Activated naive CD8-positive, alpha-beta T cell treated with anti-CD3 and anti-CD28 coated beads for 36 hours (primary cell): ENCODE measurements around the gene EFNA4. TPM values are rescaled to one million over a fixed set of nuclear protein-coding genes. Genes with fewer than 3 reads are reported as not detected.

Experiments
- DNase-seq: peaks from one replicate; pipeline ENCODE4 v3.0.0; 2021
- H3K27ac Mint-ChIP-seq: one replicate; pipeline ENCODE4 v1.8.0; 2022; ENCODE audit warnings: mild to moderate bottlenecking, moderate library complexity, mixed read lengths
- H3K27me3 Mint-ChIP-seq: one replicate; pipeline ENCODE4 v1.8.0; 2022; ENCODE audit warnings: mild to moderate bottlenecking, mixed read lengths
- H3K36me3 Mint-ChIP-seq: one replicate; pipeline ENCODE4 v1.8.0; 2021; ENCODE audit warnings: mild to moderate bottlenecking, mixed read lengths
- H3K4me1 Mint-ChIP-seq: one replicate; pipeline ENCODE4 v1.8.0; 2021; ENCODE audit warnings: mixed read lengths
- H3K4me3 Mint-ChIP-seq: one replicate; pipeline ENCODE4 v1.8.0; 2022; ENCODE audit warnings: mild to moderate bottlenecking, moderate library complexity, mixed read lengths
- H3K9me3 Mint-ChIP-seq: one replicate; pipeline ENCODE4 v1.8.0; 2022; ENCODE audit warnings: mixed read lengths
- total RNA-seq, 2 experiments: library from RNA; stranded (reverse); gene quantifications; one replicate each; pipeline ENCODE4 v1.2.3, GENCODE V29; 2021

The EFNA4 gene, protein sequence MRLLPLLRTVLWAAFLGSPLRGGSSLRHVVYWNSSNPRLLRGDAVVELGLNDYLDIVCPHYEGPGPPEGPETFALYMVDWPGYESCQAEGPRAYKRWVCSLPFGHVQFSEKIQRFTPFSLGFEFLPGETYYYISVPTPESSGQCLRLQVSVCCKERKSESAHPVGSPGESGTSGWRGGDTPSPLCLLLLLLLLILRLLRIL
- 1 to 10 TPM; 2.1 to 2.5 TPM for total RNA-seq

DNA sequence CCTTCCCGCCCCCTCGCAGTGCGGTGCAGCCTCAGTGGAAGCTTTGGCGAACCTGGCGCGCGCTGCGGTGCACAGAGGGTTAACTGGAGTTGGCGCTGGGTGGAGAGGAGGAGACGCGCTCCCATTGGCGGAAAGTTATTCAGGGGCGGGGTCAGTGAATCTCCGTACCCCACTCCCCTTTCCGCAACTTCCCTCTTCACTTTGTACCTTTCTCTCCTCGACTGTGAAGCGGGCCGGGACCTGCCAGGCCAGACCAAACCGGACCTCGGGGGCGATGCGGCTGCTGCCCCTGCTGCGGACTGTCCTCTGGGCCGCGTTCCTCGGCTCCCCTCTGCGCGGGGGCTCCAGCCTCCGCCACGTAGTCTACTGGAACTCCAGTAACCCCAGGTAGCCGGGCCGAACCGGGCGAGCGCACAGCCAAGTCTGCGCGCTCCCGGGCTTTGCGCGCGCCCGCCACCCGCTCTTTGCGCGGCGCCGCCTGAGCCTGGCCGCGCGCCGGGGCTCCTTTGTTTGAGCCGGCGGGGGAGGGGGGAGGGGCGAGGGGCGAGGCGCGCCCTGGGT, at the start of gene EFNA4:
Gene EFNA4, plus strand, starts transcription at position 191 of the 561 bp plus-strand sequence. Its CDS starts 84 bp downstream, at position 275.
- Mint-ChIP-seq H3K27ac (peak within 1 kb of the TSS; percentile 71), H3K36me3 (peaks cover 5% of the 10 kb centered on the region), H3K27me3 (no peaks in the 10 kb centered on the region), H3K9me3 (no peaks in the 10 kb centered on the region), H3K4me1 (peaks cover 23% of the 10 kb centered on the region), H3K4me3 (peak within 1 kb of the TSS; percentile 84)
- peak; percentile 83 for DNase-seq

DNA sequence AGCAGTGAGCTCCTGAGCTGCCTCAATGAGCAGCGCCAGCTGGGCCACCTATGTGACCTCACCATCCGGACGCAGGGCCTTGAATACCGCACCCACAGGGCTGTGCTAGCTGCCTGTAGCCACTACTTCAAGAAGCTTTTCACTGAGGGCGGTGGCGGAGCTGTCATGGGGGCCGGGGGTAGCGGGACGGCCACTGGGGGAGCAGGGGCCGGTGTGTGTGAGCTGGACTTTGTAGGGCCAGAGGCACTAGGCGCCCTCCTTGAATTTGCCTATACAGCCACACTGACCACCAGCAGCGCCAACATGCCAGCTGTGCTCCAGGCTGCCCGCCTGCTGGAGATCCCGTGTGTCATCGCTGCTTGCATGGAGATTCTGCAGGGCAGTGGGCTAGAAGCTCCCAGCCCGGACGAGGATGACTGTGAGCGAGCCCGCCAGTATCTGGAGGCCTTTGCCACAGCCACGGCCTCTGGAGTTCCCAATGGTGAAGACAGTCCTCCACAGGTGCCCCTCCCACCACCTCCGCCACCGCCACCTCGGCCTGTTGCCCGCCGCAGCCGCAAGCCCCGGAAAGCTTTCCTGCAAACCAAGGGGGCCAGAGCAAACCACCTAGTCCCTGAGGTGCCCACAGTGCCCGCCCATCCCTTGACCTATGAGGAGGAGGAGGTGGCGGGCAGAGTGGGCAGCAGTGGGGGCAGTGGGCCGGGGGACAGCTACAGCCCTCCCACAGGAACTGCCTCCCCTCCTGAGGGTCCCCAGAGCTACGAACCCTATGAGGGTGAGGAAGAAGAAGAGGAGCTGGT, 48.6 kb upstream of the EFNA4 start:
- Mint-ChIP-seq H3K9me3 (no peaks in the 10 kb centered on the region), H3K36me3 (peaks cover 4% of the 10 kb centered on the region), H3K4me1 (peaks cover 54% of the 10 kb centered on the region), H3K4me3 (no peak overlapping the region), H3K27me3 (peaks cover 6% of the 10 kb centered on the region), H3K27ac (no peak overlapping the region)
- DNase-seq: no peak

DNA sequence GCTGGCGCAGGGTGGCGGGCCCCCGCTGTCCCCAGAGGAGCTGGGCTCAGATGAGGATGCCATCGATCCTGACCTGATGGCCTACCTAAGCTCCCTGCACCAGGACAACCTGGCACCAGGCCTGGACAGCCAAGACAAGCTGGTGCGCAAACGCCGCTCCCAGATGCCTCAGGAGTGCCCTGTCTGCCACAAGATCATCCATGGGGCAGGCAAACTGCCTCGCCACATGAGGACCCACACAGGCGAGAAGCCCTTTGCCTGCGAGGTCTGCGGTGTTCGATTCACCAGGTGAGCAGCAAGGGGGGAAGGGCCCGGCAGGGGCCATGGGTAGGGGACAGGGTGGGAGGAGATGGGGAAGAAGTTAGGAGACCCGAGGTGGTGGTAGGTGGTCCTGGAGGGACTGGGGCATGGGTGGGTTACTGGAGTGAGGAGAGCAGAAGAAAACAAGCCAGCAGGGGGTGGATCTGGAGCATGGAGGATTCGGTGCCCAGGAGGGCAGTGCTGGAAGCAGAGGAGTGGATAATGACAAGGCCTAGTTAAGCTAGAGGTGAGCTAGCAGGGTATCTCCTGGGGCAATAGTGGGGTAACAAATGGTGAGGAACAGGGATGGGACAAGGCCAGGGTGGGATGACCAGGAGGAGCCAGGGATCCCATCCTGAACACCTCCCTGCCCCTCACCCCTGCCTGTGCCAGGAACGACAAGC, 47.9 kb upstream of the EFNA4 start:
- Mint-ChIP-seq H3K4me1 (peaks cover 46% of the 10 kb centered on the region), H3K9me3 (no peaks in the 10 kb centered on the region), H3K4me3 (no peak overlapping the region), H3K36me3 (peaks cover 4% of the 10 kb centered on the region), H3K27me3 (peaks cover 6% of the 10 kb centered on the region), H3K27ac (no peak overlapping the region)
- no peak for DNase-seq

DNA sequence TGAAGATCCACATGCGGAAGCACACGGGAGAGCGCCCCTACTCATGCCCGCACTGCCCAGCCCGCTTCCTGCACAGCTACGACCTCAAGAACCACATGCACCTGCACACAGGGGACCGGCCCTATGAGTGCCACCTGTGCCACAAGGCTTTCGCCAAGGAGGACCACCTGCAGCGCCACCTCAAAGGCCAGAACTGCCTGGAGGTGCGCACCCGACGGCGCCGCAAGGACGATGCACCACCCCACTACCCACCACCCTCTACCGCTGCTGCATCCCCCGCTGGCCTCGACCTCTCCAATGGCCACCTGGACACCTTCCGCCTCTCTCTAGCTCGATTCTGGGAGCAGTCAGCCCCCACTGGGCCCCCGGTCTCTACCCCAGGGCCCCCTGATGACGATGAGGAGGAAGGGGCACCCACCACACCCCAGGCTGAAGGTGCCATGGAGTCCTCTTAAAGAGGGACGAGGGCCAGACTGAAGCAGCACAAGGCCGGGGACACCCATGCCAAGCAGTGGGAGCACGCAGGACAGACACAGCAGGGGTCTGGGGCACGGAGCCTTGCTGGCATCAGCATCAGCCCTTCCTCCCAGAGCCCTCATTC, 47.2 kb upstream of the EFNA4 start:
- Mint-ChIP-seq H3K36me3 (peaks cover 4% of the 10 kb centered on the region), H3K27me3 (peaks cover 6% of the 10 kb centered on the region), H3K4me1 (peaks cover 40% of the 10 kb centered on the region), H3K4me3 (no peak overlapping the region), H3K9me3 (no peaks in the 10 kb centered on the region), H3K27ac (peak overlapping the region; percentile 11)
- no peak for DNase-seq

DNA sequence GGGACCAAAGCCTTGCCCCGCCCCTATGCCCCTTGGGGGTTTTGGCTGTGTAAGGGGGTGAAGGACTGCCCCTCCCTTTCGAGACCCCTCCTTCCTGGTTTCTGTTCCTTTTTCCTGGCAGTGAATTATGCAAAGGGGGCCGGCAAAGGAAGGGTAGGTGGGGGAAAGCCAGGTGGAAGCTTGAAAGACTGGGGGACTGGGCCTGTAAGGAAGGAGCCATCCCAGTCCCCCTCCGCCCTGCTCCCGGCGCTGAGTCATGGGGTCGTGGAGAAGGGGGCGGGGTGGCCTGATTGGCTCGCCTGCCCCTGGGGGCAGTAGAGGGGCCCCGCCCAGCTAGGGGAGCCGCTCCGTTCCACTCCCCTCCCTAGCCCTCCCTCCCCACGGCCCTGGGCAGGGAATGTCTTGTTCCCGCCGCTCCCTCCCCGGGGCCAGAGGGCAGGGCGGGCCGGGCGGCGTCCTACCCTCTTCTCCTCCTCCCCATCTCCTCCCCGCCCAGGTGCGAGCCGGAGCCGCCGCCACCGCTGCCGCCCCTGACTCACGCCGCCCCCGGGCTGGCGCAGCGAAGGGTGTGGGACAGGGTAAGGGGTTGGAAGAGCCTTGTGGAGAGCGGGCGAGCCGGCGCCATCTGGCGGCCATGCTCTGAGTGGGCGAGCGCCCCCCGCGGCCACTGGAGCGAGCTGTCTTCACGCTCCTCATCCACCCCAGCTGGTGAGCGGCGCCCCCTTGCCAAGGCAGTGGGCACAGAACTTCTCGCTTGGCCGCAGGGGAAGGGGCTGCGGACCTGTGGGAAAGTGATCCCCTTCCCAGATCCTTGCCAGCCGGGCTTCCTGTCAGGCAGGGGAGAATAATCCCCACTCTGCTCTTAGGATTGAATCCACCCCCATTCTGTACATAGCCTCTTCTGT, 46.2 kb upstream of the EFNA4 start:
- no peaks in the 10 kb centered on the region for H3K9me3 Mint-ChIP-seq
- H3K36me3 Mint-ChIP-seq: peaks cover 4% of the 10 kb centered on the region
- peaks cover 6% of the 10 kb centered on the region for H3K27me3 Mint-ChIP-seq
- peak; percentile 93 for DNase-seq
- peaks cover 36% of the 10 kb centered on the region for H3K4me1 Mint-ChIP-seq
- peak overlapping the region; percentile 57 for H3K4me3 Mint-ChIP-seq
- H3K27ac Mint-ChIP-seq: peak overlapping the region; percentile 13

DNA sequence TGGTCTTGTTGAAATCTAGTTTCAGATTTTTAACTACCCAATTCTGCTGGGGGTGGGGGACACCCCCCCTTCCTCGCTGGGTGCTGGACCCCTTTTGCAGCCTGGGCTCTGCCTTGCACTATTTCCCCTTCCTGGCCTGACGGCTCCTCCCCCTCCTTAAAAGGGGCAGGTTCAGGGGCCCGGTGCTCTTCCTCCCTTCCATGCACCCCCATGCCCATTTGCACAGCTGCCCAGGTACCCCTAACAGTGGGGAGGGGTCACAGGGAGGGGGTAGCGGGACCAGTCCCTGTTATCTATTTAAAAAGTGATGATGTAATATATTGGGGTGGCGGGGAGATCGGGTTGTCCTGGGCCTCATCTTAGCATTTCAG, 45.6 kb upstream of the EFNA4 start:
- DNase-seq: no peak
- peak overlapping the region; percentile 57 for H3K4me3 Mint-ChIP-seq
- H3K36me3 Mint-ChIP-seq: peaks cover 4% of the 10 kb centered on the region
- H3K27ac Mint-ChIP-seq: no peak overlapping the region
- peaks cover 30% of the 10 kb centered on the region for H3K4me1 Mint-ChIP-seq
- H3K27me3 Mint-ChIP-seq: peaks cover 6% of the 10 kb centered on the region
- no peaks in the 10 kb centered on the region for H3K9me3 Mint-ChIP-seq

DNA sequence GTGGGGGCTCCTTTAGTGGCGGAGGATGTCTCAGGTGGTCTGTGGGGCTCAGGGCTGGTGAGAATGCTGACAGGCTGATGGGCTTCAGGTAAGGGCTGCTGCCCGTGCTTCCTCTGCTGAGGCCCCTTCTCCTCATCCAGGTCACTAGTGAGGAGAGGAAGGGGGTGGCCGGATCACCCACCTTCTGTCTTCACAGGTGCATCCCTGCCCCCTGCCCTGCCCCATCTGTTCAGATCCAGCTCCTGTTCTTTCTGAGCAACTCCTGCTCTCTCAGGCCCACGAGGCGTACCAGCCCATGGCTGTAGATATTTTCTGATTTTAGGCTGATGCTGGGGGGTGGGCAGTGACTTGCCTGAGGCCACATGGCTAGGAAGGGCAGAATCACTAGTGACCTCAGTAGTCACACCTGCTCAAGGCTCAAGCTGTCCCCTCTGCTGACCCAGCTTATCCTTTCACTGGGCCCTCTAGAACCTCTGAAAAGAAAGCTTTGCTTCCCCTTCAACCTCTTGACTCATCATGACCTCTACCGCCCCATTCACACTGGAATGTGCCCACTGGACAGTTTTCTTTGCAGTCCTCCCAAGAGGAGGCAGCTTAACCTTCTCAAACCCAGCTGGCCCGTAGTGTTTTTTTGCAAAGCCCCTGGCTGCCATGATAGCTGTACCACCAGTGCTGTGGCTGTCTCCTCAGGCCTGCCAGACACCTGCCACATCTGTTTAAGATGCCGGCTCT, 44.8 kb upstream of the EFNA4 start:
- H3K27ac Mint-ChIP-seq: no peak overlapping the region

DNA sequence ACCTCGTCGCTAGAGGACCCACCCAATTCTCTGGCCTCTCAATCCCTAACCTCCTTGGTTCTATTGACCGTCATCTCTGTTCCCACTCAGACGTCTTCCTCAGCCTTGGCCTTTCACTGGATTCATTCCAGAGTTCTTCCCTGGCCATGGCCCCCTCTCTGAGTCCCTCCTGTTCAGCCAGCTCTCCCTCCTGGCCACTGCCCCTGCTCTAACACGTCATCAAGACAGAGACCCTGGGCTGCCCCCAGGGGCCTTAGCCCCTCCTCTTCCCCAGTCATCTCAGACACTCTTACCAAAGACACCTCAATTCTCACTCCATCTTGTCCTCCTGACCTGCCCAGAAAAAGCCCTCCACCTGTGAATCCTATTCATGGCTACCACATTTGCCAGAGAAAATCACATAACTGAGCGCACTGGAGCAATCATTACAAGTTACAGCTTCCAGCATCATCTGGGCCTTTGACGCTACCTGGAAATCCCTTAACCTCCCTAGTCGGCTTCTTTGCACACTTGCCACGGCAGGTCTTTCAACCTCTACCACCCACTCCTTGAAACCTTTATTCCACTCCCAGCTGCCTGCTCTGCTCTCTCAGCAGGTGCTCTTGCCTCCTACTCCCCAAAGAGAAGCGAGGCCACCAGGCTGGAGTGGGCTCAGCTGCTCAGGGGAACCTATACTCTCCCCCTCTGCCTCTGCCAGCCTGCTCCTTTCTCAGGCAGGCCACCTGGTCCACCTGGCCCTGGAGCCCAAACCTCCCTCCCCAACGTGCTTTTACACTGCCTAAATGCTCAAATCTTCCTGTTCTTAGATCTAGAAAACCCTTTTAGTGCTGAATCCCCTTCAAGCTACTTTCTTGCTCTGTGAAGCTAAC, 43.9 kb upstream of the EFNA4 start:
- Mint-ChIP-seq H3K36me3 (peaks cover 4% of the 10 kb centered on the region), H3K4me3 (no peak overlapping the region), H3K9me3 (no peaks in the 10 kb centered on the region), H3K27ac (no peak overlapping the region), H3K4me1 (peaks cover 17% of the 10 kb centered on the region), H3K27me3 (peaks cover 6% of the 10 kb centered on the region)
- DNase-seq: no peak

More for the DNA sequence above, 44.8 kb upstream of the EFNA4 start:
- H3K4me3 Mint-ChIP-seq: no peak overlapping the region
- H3K9me3 Mint-ChIP-seq: no peaks in the 10 kb centered on the region
- peaks cover 6% of the 10 kb centered on the region for H3K27me3 Mint-ChIP-seq
- peaks cover 23% of the 10 kb centered on the region for H3K4me1 Mint-ChIP-seq
- DNase-seq: no peak
- peaks cover 4% of the 10 kb centered on the region for H3K36me3 Mint-ChIP-seq

DNA sequence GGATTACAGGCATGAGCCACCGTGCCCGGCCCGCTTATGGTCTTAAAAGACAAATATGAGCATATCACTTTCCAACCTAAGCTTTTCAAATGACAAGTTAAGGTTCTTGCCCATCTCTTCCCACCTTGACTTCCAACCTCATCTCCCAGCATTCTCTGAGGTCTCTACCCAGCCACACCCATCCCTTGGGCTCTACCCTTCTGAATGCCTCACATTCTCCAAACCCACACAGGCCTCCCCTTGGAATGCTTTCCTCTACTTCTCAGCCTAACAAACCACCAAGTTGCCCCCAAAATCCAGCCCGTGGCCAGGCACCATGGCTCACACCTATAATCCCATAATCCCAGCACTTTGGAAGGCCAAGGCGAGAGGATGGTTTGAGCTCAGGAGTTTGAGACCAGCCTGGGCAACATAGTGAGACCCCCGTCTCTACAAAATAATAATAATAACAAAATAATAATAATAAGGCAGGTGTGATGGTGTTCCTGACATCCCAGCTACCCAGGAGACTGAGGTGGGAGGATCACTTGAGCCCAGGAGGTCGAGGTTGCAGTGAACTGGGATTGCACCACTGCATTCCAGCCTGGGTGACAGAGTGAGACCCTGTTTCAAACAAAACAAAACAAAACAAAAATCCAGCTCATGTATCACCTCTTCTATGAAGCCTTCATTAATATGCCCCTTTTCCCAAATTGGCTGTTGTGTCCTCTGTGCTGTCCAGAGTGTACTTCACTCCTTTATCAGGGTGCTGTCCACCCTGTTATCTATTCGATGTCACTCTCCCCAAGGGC, 41.2 kb upstream of the EFNA4 start:
- Mint-ChIP-seq H3K27me3 (no peaks in the 10 kb centered on the region), H3K4me3 (no peak overlapping the region), H3K36me3 (no peaks in the 10 kb centered on the region), H3K27ac (no peak overlapping the region), H3K9me3 (no peaks in the 10 kb centered on the region), H3K4me1 (peaks cover 3% of the 10 kb centered on the region)
- no peak for DNase-seq

DNA sequence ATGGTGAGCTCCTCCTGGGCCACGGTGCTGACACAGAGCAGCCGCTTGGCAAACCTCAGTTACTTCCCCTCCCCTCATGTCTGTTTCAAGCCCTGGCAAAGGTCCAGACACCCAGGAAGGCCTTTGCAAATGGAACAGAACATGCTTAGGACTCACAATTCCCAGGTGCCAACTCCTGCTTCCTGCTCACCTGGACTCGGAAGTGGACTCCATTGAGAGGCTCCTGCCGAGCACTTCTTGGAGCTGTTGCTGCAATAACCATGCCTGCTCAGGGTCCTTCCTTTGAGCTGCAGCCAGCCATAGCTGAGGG, 40.7 kb upstream of the EFNA4 start:
- H3K9me3 Mint-ChIP-seq: no peaks in the 10 kb centered on the region
- H3K36me3 Mint-ChIP-seq: no peaks in the 10 kb centered on the region
- H3K27ac Mint-ChIP-seq: no peak overlapping the region

DNA sequence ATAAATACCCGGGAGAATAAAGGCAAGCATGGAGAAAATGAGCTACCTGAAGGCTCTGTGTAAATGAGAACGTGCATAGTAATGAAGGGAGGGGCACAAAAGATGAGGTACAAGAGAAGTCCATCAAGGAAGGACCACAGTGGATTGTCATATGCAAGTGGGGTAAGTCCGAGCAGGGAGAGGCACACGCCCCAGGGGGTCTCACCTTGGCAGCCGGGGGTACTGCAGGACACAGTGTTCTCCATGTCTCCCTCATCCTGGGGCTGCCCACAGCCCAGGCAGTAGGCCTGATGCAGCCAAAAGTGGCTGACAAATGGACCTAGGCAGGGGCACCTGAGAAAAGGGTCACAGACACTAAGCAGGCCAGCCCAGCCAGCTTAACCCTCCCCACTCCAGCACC, 39.9 kb upstream of the EFNA4 start:
- H3K36me3 Mint-ChIP-seq: no peaks in the 10 kb centered on the region
- no peak overlapping the region for H3K27ac Mint-ChIP-seq
- no peaks in the 10 kb centered on the region for H3K27me3 Mint-ChIP-seq
- DNase-seq: no peak
- no peaks in the 10 kb centered on the region for H3K9me3 Mint-ChIP-seq
- H3K4me1 Mint-ChIP-seq: no peaks in the 10 kb centered on the region
- H3K4me3 Mint-ChIP-seq: no peak overlapping the region

More for the DNA sequence above, 40.7 kb upstream of the EFNA4 start:
- no peaks in the 10 kb centered on the region for H3K27me3 Mint-ChIP-seq
- no peak overlapping the region for H3K4me3 Mint-ChIP-seq
- H3K4me1 Mint-ChIP-seq: peaks cover 2% of the 10 kb centered on the region
- no peak for DNase-seq

DNA sequence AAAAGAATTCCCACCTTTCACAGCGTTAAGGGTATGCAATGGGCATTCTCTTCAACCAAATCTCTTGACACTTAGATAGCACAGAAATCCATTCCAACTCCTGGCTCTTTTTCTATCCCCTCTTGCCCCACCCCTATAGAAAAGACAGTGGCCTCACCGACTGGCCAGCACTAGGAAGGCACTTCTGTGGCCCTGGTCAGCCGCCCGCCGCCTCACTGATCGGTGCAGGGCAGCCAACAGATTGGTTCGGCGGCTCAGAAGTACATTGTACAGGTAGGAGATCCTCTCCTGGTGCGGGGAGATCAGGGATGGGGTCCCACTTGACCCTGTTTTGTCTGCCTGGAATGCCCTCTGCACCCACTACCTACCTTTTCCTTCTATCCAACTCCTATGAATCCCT, 39.2 kb upstream of the EFNA4 start:
- no peaks in the 10 kb centered on the region for H3K4me1 Mint-ChIP-seq
- no peak overlapping the region for H3K4me3 Mint-ChIP-seq
- no peaks in the 10 kb centered on the region for H3K27me3 Mint-ChIP-seq
- H3K9me3 Mint-ChIP-seq: no peaks in the 10 kb centered on the region
- DNase-seq: no peak
- H3K27ac Mint-ChIP-seq: no peak overlapping the region
- no peaks in the 10 kb centered on the region for H3K36me3 Mint-ChIP-seq
